ENCODE measurements around the gene S100A14.

- no peak for TF ChIP-seq CTCF (IDR thresholded peaks at IDR 0.05)
- no peak for TF ChIP-seq MAX (IDR thresholded peaks at IDR 0.05)
- no peak for TF ChIP-seq MYC (IDR thresholded peaks at IDR 0.05; ENCODE audit: borderline replicate concordance, low read length)
- TF ChIP-seq ATOH8 (CRISPR knock-in tag; IDR thresholded peaks at IDR 0.05; ENCODE audit: low read depth): no peak
- TF ChIP-seq POLR2A (IDR thresholded peaks at IDR 0.05; ENCODE audit: low read length): no peak
Measured at GRCh38 chr1:153609585-153609907, 6.6 kb downstream of the S100A14 start.

Data from A549 (cell line).